Activated T-cell treated with anti-CD3 and anti-CD28 coated beads, Interleukin-2, amount 50 U/mL, for 4 hours (primary cell): ENCODE measurements around the gene C22orf39. TPM values are rescaled to one million over a fixed set of nuclear protein-coding genes. Genes with fewer than 3 reads are reported as not detected.

ENCODE experiments used
- ATAC-seq, 2 donors: fragments of 200-7000 bp; cut with Tn5 transposase; one replicate each; pipeline ENCODE4 v1.10.0; 2021
- DNase-seq: peaks from one replicate; pipeline ENCODE4 v3.0.0-alpha.2; 2020
- H3K27me3 Mint-ChIP-seq: one replicate; pipeline ENCODE4 v1.8.0; 2021; ENCODE audit warnings: low read depth, mixed read lengths
- H3K36me3 Mint-ChIP-seq: one replicate; pipeline ENCODE4 v1.8.0; 2022; ENCODE audit warnings: mixed read lengths; ENCODE audit not compliant: insufficient read depth
- H3K4me1 Mint-ChIP-seq: one replicate; pipeline ENCODE4 v1.8.0; 2021; ENCODE audit warnings: low read depth, mixed read lengths
- H3K4me3 Mint-ChIP-seq: one replicate; pipeline ENCODE4 v1.8.0; 2021; ENCODE audit warnings: mild to moderate bottlenecking, moderate library complexity, mixed read lengths
- H3K9me3 Mint-ChIP-seq: one replicate; pipeline ENCODE4 v1.8.0; 2021; ENCODE audit warnings: mixed read lengths
- total RNA-seq, 3 donors: library from RNA; stranded (reverse); gene quantifications; one replicate each; pipeline ENCODE4 v1.2.1, GENCODE V29; 2021

The C22orf39 gene
- total RNA-seq, 3 donors from 2014 or later: 14.3 to 20.9 (median 18.8) TPM

DNA sequence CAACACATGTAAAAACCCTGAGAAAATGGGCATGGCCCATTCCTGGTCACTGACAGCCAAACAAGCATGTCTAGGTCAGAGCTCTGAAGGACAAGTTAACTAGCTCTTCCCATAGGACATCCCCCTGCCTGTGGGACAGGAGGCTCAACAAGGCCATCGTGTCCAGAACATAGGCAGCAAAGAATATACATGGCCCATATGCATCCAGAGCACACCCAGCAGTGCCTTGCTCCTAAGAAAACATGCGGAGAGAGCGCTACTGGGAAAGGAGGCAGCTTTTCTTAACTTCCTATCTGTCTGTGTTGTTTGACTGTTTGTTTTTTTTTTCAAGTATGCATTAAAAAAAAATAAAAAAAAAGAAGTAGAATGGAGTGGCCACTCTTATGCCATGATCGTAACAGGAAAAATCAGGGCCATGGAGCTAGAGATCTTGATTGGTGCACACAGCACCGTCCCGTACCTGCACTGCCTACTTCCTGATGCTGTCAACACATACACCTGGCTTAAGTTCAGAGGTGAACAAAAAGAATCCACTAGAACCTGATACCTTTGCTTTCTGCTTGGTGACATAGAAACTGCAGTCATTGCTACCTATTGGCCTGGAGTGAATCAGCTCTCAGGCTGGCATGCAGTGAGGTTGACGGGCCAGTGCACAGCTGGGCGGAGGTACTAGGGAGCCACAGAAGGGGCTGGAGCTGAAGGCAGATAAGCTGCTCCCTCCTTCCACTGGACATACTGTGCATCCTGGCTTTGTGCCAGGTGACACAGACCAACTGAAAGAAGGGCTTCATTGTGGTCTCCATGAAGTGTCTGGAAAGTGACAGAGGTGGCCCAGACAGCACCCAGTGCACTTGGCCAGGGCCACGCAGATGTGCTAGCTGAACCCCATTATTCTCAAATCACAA lies 19.6 kb upstream of the C22orf39 start:
- no peaks in the 10 kb centered on the region for H3K9me3 Mint-ChIP-seq
- DNase-seq: no peak
- ATAC-seq: no peak
- H3K4me1 Mint-ChIP-seq: no peaks in the 10 kb centered on the region
- no peaks in the 10 kb centered on the region for H3K27me3 Mint-ChIP-seq
- peaks cover 57% of the 10 kb centered on the region for H3K36me3 Mint-ChIP-seq
- H3K4me3 Mint-ChIP-seq: no peak overlapping the region

GRCh38 chr22:19466126-19466716 lies 18.7 kb upstream of the C22orf39 start:
- Mint-ChIP-seq H3K4me1 (no peaks in the 10 kb centered on the region), H3K27me3 (no peaks in the 10 kb centered on the region), H3K9me3 (no peaks in the 10 kb centered on the region), H3K36me3 (peaks cover 53% of the 10 kb centered on the region), H3K4me3 (no peak overlapping the region)
- ATAC-seq (no peak), DNase-seq (no peak)

DNA sequence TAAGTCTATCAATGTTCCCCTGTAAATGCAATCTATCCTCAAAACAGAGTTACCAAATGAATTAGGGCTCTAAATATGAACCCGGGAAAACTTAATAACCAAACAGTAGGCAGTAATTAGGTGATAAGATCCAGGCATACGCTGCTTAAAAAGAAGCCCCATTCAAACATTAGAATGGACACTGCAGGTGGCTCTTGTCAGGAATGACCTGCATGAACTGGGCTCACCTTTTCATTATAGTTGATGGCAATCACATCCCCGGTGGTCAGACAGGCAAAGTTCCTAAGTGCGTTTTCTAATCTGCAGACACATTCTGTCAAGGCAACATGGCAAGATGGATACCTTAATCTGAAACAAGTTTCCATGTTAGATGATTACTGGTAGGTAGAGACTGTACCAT lies 17.5 kb upstream of the C22orf39 start:
- Mint-ChIP-seq H3K4me1 (no peaks in the 10 kb centered on the region), H3K36me3 (peaks cover 46% of the 10 kb centered on the region), H3K4me3 (no peak overlapping the region), H3K9me3 (no peaks in the 10 kb centered on the region), H3K27me3 (no peaks in the 10 kb centered on the region)
- ATAC-seq: no peak
- no peak for DNase-seq

DNA sequence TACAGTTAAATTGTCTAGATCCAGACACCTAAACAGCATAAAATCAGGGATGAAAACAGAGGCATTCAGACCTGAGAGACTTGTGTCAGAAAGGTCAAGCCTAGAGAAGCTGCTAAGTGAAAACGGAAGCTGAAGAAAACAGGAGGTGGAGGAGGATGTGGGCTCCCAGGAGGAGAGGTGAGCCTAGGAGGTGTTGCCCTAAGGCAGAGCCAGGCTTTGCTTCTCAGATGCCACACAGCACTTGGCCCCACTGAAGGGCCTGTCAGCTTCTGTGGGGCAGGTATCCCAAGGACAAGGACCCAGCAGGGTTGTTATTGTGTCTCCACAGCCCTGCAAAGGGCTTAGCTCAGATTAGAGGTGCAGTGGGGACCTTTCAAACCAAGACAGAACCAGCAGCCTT lies 17.0 kb upstream of the C22orf39 start:
- ATAC-seq (no peak), DNase-seq (no peak)
- Mint-ChIP-seq H3K36me3 (peaks cover 43% of the 10 kb centered on the region), H3K27me3 (no peaks in the 10 kb centered on the region), H3K4me1 (no peaks in the 10 kb centered on the region), H3K9me3 (no peaks in the 10 kb centered on the region), H3K4me3 (no peak overlapping the region)

GRCh38 chr22:19463491-19464469 lies 16.3 kb upstream of the C22orf39 start:
- Mint-ChIP-seq H3K4me3 (no peak overlapping the region), H3K36me3 (peaks cover 38% of the 10 kb centered on the region), H3K27me3 (no peaks in the 10 kb centered on the region), H3K4me1 (no peaks in the 10 kb centered on the region), H3K9me3 (no peaks in the 10 kb centered on the region)
- ATAC-seq (no peak), DNase-seq (no peak)

- Mint-ChIP-seq H3K9me3 (no peaks in the 10 kb centered on the region), H3K36me3 (peaks cover 34% of the 10 kb centered on the region), H3K4me3 (no peak overlapping the region), H3K27me3 (no peaks in the 10 kb centered on the region), H3K4me1 (no peaks in the 10 kb centered on the region)
- no peak for ATAC-seq
- DNase-seq: no peak
Measured at GRCh38 chr22:19463008-19463407, 15.5 kb upstream of the C22orf39 start.

DNA sequence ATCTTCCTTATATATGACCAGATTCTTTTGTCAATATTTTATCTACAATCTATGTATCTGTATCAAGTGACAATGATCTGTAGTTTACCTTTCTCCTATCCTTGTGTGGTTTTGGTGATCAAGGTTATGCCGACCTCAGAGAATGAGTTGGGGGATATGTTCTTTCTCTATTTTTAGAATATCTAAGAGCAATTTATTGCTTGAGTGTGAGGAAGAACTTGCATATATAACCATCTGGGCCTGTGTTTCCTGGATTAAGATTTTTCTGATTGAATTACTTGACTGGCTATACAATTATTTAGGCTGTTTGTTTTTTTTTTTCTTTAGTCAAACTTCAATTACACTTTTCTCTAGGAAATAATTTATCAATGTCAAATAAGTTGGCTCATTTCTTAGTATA lies 14.0 kb upstream of the C22orf39 start:
- H3K4me3 Mint-ChIP-seq: no peak overlapping the region
- no peaks in the 10 kb centered on the region for H3K9me3 Mint-ChIP-seq
- DNase-seq (no peak), ATAC-seq (no peak)
- peaks cover 30% of the 10 kb centered on the region for H3K36me3 Mint-ChIP-seq
- H3K27me3 Mint-ChIP-seq: no peaks in the 10 kb centered on the region
- H3K4me1 Mint-ChIP-seq: no peaks in the 10 kb centered on the region

GRCh38 chr22:19460036-19460435 lies 12.5 kb upstream of the C22orf39 start:
- Mint-ChIP-seq H3K36me3 (peaks cover 34% of the 10 kb centered on the region), H3K4me3 (no peak overlapping the region), H3K9me3 (no peaks in the 10 kb centered on the region), H3K4me1 (no peaks in the 10 kb centered on the region), H3K27me3 (no peaks in the 10 kb centered on the region)
- DNase-seq (no peak), ATAC-seq (no peak)

DNA sequence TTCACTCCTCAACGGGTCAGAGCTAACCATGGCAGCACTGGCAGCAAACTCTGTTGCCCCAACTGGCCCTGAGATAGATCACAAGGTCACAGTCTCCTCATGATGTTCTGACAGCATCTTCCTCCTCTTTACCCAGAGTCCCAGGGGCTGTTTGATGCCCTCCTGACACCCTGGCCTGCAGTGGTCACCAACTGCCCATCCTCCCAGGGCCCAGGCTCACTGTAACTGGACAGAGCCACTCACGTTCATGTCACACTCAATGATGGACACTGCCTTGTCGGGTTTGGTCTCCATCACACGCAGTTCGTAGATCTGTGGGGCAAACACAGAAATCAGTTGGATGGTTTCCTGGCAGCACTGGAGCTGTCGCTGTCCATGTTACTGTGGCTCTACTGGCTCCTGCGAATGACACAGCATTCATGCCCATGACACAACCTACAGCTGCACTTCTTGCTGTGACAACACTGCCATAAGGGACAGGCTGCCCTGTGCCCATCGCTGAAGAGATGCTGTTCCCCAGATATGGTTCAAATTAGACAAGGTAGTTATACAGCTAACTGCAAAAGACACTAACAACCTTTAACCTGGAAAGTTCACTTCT lies 10.4 kb upstream of the C22orf39 start:
- peaks cover 3% of the 10 kb centered on the region for H3K4me1 Mint-ChIP-seq
- no peaks in the 10 kb centered on the region for H3K9me3 Mint-ChIP-seq
- no peak for ATAC-seq
- no peaks in the 10 kb centered on the region for H3K27me3 Mint-ChIP-seq
- DNase-seq: no peak
- no peak overlapping the region for H3K4me3 Mint-ChIP-seq
- peaks cover 35% of the 10 kb centered on the region for H3K36me3 Mint-ChIP-seq

GRCh38 chr22:19456541-19456940 lies 9.0 kb upstream of the C22orf39 start:
- peaks cover 3% of the 10 kb centered on the region for H3K4me1 Mint-ChIP-seq
- no peaks in the 10 kb centered on the region for H3K27me3 Mint-ChIP-seq
- no peak for ATAC-seq
- no peak overlapping the region for H3K4me3 Mint-ChIP-seq
- DNase-seq: no peak
- H3K36me3 Mint-ChIP-seq: peaks cover 38% of the 10 kb centered on the region
- no peaks in the 10 kb centered on the region for H3K9me3 Mint-ChIP-seq

GRCh38 chr22:19455585-19456370 lies 8.3 kb upstream of the C22orf39 start:
- peaks cover 38% of the 10 kb centered on the region for H3K36me3 Mint-ChIP-seq
- ATAC-seq: peak in 1 of 2 donors; percentile 37

DNA sequence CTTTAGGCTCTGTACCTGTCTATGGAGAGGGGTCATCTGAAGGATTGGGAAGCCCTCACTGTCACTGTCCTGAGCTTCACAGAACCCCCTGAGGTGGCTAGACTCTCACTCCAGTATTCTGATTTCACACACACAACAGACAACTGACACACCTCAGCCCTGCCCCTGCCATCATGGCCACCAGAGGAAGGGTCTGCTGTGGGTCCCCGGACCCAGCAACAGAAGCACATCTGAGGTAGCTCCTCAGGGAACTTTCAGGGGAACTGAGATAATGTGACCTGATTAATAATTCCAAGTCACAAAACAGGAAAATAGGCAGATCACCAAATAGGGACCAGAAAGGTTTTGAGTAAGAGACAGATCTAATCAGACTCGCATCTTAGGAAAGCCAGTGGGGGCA lies 7.5 kb upstream of the C22orf39 start:
- Mint-ChIP-seq H3K4me1 (peaks cover 3% of the 10 kb centered on the region), H3K4me3 (no peak overlapping the region), H3K9me3 (no peaks in the 10 kb centered on the region), H3K27me3 (no peaks in the 10 kb centered on the region), H3K36me3 (peaks cover 38% of the 10 kb centered on the region)
- DNase-seq: no peak
- ATAC-seq: no peak

More at GRCh38 chr22:19455585-19456370, 8.3 kb upstream of the C22orf39 start:
- Mint-ChIP-seq H3K4me1 (peaks cover 3% of the 10 kb centered on the region), H3K9me3 (no peaks in the 10 kb centered on the region), H3K4me3 (no peak overlapping the region), H3K27me3 (no peaks in the 10 kb centered on the region)
- DNase-seq: no peak

GRCh38 chr22:19454156-19454555 lies 6.6 kb upstream of the C22orf39 start:
- Mint-ChIP-seq H3K9me3 (no peaks in the 10 kb centered on the region), H3K4me1 (peaks cover 7% of the 10 kb centered on the region), H3K36me3 (peaks cover 38% of the 10 kb centered on the region), H3K4me3 (no peak overlapping the region), H3K27me3 (no peaks in the 10 kb centered on the region)
- DNase-seq (no peak), ATAC-seq (no peak)
